B cell (primary cell): ENCODE measurements around the gene SPTAN1. TPM values are rescaled to one million over a fixed set of nuclear protein-coding genes. Genes with fewer than 3 reads are reported as not detected.

Source experiments
- ATAC-seq: fragments of 200-7000 bp; cut with Tn5 transposase; one replicate; pipeline ENCODE4 v1.10.0; 2021; ENCODE audit warnings: low read depth, mild to moderate bottlenecking, moderate number of reproducible peaks, moderate library complexity
- CTCF ChIA-PET: fragments of 350-600 bp; sonication (Branson Sonifier 250); formaldehyde crosslinking; loops from one replicate; lab custom pipeline; 2021; ENCODE audit warnings: antibody characterized with exemption, inconsistent platforms; lab: Charles Lee
- POLR2A ChIA-PET: fragments of 350-600 bp; sonication (Branson Sonifier 250); formaldehyde crosslinking; loops from one replicate; lab custom pipeline; 2021; ENCODE audit warnings: antibody characterized with exemption; lab: Charles Lee
- DNase-seq: peaks from one replicate; pipeline ENCODE4 v3.0.0; 2013
- H2AFZ ChIP-seq: 2 replicates; pipeline ENCODE4 v1.6.1; 2012; ENCODE audit warnings: mild to moderate bottlenecking, low read depth, low read length; ENCODE audit not compliant: insufficient read depth, poor library complexity, severe bottlenecking
- H3K27ac ChIP-seq, 2 donors: 1 replicate in 1 of 2; 2 replicates in 1 of 2; pipeline ENCODE4 v1.5.1; 2012 to 2013; ENCODE audit warnings: low read length in 2 of 2, mild to moderate bottlenecking in 2 of 2, moderate library complexity in 1 of 2
- H3K27me3 ChIP-seq, 4 experiments: fragments of 200-600 bp in 1 of 4; sonication (generic) in 1 of 4; replicated peaks in 1 of 4; 1 replicate in 2 of 4; 2 replicates in 2 of 4; pipeline versions ENCODE4 v1.6.1 to v1.7.0; 2013 to 2016; ENCODE audit warnings: low read length in 3 of 4, mild to moderate bottlenecking in 2 of 4, mixed read lengths in 1 of 4, moderate library complexity in 1 of 4; ENCODE audit not compliant: insufficient read depth in 4 of 4, control insufficient read depth in 3 of 4; ENCODE audit errors: control extremely low read depth in 1 of 4
- H3K36me3 ChIP-seq, 2 experiments: replicated peaks in 1 of 2; 1 replicate in 1 of 2; 2 replicates in 1 of 2; pipeline versions ENCODE4 v1.6.1 to v1.7.1; 2013; ENCODE audit warnings: low read length in 1 of 2; ENCODE audit not compliant: insufficient read depth in 2 of 2, control insufficient read depth in 1 of 2; ENCODE audit errors: control extremely low read depth in 1 of 2, extremely low read depth in 1 of 2
- H3K4me1 ChIP-seq, 2 donors: fragments of 200-600 bp in 1 of 2; sonication (generic) in 1 of 2; 1 replicate in 1 of 2; 2 replicates in 1 of 2; pipeline versions ENCODE4 v1.5.1 to v1.6.1; 2013 to 2017; ENCODE audit warnings: low read length in 2 of 2; ENCODE audit not compliant: control insufficient read depth in 2 of 2, insufficient read depth in 2 of 2
- H3K4me2 ChIP-seq: replicated peaks from 2 replicates; pipeline ENCODE3; 2012; ENCODE audit warnings: mild to moderate bottlenecking, low read depth, low read length; ENCODE audit not compliant: poor library complexity, severe bottlenecking
- H3K4me3 ChIP-seq, 5 experiments: fragments of 200-600 bp in 1 of 5; sonication (generic) in 1 of 5; 1 replicate in 3 of 5; 2 replicates in 2 of 5; pipeline versions ENCODE4 v1.5.1 to v1.7.0; 2011 to 2016; ENCODE audit warnings: low read length in 4 of 5, mild to moderate bottlenecking in 4 of 5, low read depth in 2 of 5, control low read depth in 1 of 5, moderate library complexity in 1 of 5; ENCODE audit not compliant: insufficient read depth in 1 of 5; ENCODE audit errors: control extremely low read depth in 1 of 5, extremely low read depth in 1 of 5
- H3K79me2 ChIP-seq: fragments of 200-600 bp; sonication (generic); one replicate; pipeline ENCODE4 v1.6.0; 2016; ENCODE audit warnings: low read length; ENCODE audit not compliant: control insufficient read depth, insufficient read depth
- H3K9ac ChIP-seq: fragments of 200-600 bp; sonication (generic); 2 replicates; pipeline ENCODE4 v1.6.1; 2017; ENCODE audit warnings: mild to moderate bottlenecking, low read length, moderate library complexity
- H3K9me3 ChIP-seq, 3 donors: one replicate each; pipeline versions ENCODE4 v1.6.1 to v1.7.1; 2013; ENCODE audit warnings: low read length in 2 of 3; ENCODE audit not compliant: control insufficient read depth in 2 of 3, insufficient read depth in 1 of 3; ENCODE audit errors: control extremely low read depth in 1 of 3
- H4K20me1 ChIP-seq: 2 replicates; pipeline ENCODE4 v1.6.0; 2012; ENCODE audit warnings: mild to moderate bottlenecking, low read length; ENCODE audit not compliant: insufficient read depth, control insufficient read depth, poor library complexity, severe bottlenecking
- H3K27ac Mint-ChIP-seq: one replicate; pipeline ENCODE4 v1.8.0; 2021; ENCODE audit warnings: mixed read lengths
- H3K27me3 Mint-ChIP-seq: one replicate; pipeline ENCODE4 v1.8.0; 2021; ENCODE audit warnings: mixed read lengths
- H3K4me1 Mint-ChIP-seq: one replicate; pipeline ENCODE4 v1.8.0; 2021; ENCODE audit warnings: mixed read lengths
- H3K4me3 Mint-ChIP-seq: one replicate; pipeline ENCODE4 v1.8.0; 2021; ENCODE audit warnings: mixed read lengths
- H3K9me3 Mint-ChIP-seq: one replicate; pipeline ENCODE4 v1.8.0; 2022; ENCODE audit warnings: mixed read lengths; ENCODE audit not compliant: insufficient read depth
- EZH2 ChIP-seq: IDR thresholded peaks from 2 replicates; pipeline ENCODE4 v1.6.1; 2012; ENCODE audit warnings: borderline replicate concordance, low read depth, mild to moderate bottlenecking, moderate library complexity, low read length; ENCODE audit not compliant: insufficient read depth, poor library complexity, severe bottlenecking
- WGBS: methylation state at CpG from one replicate; pipeline ENCODE4 v1.1.5; 2013; ENCODE audit warnings: missing lambda C conversion rate; ENCODE audit not compliant: insufficient coverage; 5-methylcytosine and 5-hydroxymethylcytosine counted together
- intact Hi-C: fragments of 100-400 bp; cut with micrococcal nuclease; formaldehyde crosslinking; loops from one replicate; pipeline ENCODE4 v1.10.0; 2022
- polyA plus RNA-seq: library from polyadenylated mRNA; depleted of rRNA; stranded (reverse); fragments of >200 nt; gene quantifications from 2 replicates; pipeline ENCODE4 v1.2.3, GENCODE V29; 2012
- total RNA-seq, 2 donors: library from RNA; stranded (reverse); fragments of 120-200 nt in 1 of 2; gene quantifications; 1 replicate in 1 of 2; 2 replicates in 1 of 2; pipeline versions ENCODE4 v1.2.3 to v1.2.4, GENCODE V29; 2013 to 2022
- TF ChIP-seq, protein P1 (sequence below): fragments of 200-600 bp; IDR thresholded peaks from one replicate; pipeline ENCODE4 v1.8.0; 2022; ENCODE audit warnings: antibody characterized with exemption, mild to moderate bottlenecking

The SPTAN1 gene
- total and polyA plus RNA-seq, 2 donors (not counting 1 experiment from before 2014, with no cell fraction given), result 129 to 351 TPM

DNA sequence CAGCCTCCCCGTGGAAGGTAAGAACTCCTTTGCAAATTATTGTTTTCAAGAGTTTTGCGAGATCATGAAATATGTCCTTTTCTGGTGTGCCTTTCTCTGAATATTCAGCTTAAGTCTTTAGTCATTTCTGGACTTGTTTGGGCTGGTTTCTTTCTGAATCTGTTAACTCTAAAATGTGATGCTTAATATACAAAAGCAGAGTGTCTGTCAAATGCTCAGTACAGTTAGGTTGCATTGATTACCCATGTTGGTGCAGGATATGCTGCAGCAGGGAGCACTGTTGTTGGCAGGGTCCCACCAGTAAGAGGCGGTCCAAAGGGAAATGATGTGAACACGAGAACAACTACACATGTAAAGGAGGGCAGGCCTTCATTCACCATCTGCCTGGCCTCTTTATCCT, 47.7 kb downstream of the SPTAN1 start:
- Histone ChIP-seq H3K4me3 (no peak overlapping the region), H3K9ac (no peak overlapping the region), H3K4me1 (no peaks in the 10 kb centered on the region), H4K20me1 (no peaks in the 10 kb centered on the region), H3K79me2 (no peaks in the 10 kb centered on the region), H3K27ac (no peak overlapping the region), H3K9me3 (no peaks in the 10 kb centered on the region), H2AFZ (no peak overlapping the region), H3K36me3 (peaks cover 6 to 68% of the 10 kb centered on the region in 2 experiments), H3K4me2 (no peak overlapping the region), H3K27me3 (no peaks in the 10 kb centered on the region)
- no CpG with 5 or more reads among the region's 4 CpGs for WGBS
- no peak overlapping the region for H3K4me3 Mint-ChIP-seq
- H3K4me1 Mint-ChIP-seq, result no peaks in the 10 kb centered on the region
- ChIA-PET CTCF (interaction anchor here (0.6 kb wide), 1 partner anchor 237 kb away, joined by 3 read pairs; no protein-coding TSS in a partner anchor), POLR2A (no interaction called here)
- DNase-seq (no peak), ATAC-seq (no peak)
- no peak overlapping the region for H3K27ac Mint-ChIP-seq
- H3K27me3 Mint-ChIP-seq, result no peaks in the 10 kb centered on the region
- H3K9me3 Mint-ChIP-seq, result no peaks in the 10 kb centered on the region
- TF ChIP-seq EZH2, result no peak
- TF ChIP-seq, protein P1, sequence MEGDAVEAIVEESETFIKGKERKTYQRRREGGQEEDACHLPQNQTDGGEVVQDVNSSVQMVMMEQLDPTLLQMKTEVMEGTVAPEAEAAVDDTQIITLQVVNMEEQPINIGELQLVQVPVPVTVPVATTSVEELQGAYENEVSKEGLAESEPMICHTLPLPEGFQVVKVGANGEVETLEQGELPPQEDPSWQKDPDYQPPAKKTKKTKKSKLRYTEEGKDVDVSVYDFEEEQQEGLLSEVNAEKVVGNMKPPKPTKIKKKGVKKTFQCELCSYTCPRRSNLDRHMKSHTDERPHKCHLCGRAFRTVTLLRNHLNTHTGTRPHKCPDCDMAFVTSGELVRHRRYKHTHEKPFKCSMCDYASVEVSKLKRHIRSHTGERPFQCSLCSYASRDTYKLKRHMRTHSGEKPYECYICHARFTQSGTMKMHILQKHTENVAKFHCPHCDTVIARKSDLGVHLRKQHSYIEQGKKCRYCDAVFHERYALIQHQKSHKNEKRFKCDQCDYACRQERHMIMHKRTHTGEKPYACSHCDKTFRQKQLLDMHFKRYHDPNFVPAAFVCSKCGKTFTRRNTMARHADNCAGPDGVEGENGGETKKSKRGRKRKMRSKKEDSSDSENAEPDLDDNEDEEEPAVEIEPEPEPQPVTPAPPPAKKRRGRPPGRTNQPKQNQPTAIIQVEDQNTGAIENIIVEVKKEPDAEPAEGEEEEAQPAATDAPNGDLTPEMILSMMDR, result no peak
- intact Hi-C loops, result no loop called here

DNA sequence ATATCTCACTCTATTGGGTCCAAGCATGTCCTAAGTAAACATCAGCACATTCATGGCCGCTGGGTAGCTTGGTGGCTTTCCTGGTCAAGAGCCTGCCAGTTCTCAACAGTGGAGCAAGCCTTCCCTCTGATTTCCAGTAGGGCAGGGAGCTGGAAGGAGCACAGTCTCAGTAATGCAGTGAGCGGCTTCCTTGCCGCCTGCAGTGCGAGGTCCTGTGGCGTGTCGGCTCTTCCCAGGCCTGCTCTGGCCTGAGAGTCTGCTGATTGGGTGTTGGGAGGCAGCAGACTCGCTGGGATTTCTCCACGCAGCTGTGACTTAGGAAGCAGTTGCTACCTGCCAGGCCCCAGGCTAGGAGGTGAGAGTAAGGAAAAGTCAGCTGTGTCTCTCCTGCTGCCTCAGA, 51.3 kb downstream of the SPTAN1 start:
- H3K27me3 Mint-ChIP-seq, result no peaks in the 10 kb centered on the region
- WGBS, result 95% methylated on average over 8 of the region's 8 CpGs
- H3K4me3 ChIP-seq, result no peak overlapping the region
- DNase-seq (no peak), ATAC-seq (no peak)
- H3K9me3 Mint-ChIP-seq, result no peaks in the 10 kb centered on the region
- H4K20me1 ChIP-seq, result no peaks in the 10 kb centered on the region
- H3K79me2 ChIP-seq, result no peaks in the 10 kb centered on the region
- intact Hi-C loops, result no loop called here
- no peaks in the 10 kb centered on the region for H3K27me3 ChIP-seq
- no peaks in the 10 kb centered on the region for H3K9me3 ChIP-seq
- no peaks in the 10 kb centered on the region for H3K4me1 ChIP-seq
- no peak overlapping the region for H3K9ac ChIP-seq
- no peak overlapping the region for H3K27ac Mint-ChIP-seq
- TF ChIP-seq EZH2, result no peak
- TF ChIP-seq, protein P1, result no peak
- no peak overlapping the region for H3K4me3 Mint-ChIP-seq
- no peak overlapping the region for H3K27ac ChIP-seq
- H2AFZ ChIP-seq, result no peak overlapping the region
- no peaks in the 10 kb centered on the region for H3K4me1 Mint-ChIP-seq
- H3K36me3 ChIP-seq, result peaks cover 13 to 74% of the 10 kb centered on the region in 2 experiments
- ChIA-PET POLR2A (no interaction called here), CTCF (interaction anchor here (1.7 kb wide), 1 partner anchor 165 kb away, joined by 3 read pairs; no protein-coding TSS in a partner anchor)
- no peak overlapping the region for H3K4me2 ChIP-seq
